Skin epidermis (tissue), 12 donors: ENCODE measurements around the gene FHOD3.
A peak's percentile ranks its signal among the peaks of the same experiment; 100 is the strongest.
"Not testable (repeated sequence)": the region's sequence is repeated elsewhere in the genome, so short reads cannot be mapped to it uniquely, and the experiment has no call there.

Experiments used
- H3K27ac ChIP-seq, 21 experiments: fragments of 200-600 bp; sonication (generic) in 11 of 21; one replicate each; pipeline ENCODE4 v1.5.0; 2020; ENCODE audit warnings: mild to moderate bottlenecking in 3 of 21, inconsistent platforms in 2 of 21, moderate library complexity in 2 of 21
- H3K4me3 ChIP-seq, 7 experiments: fragments of 200-600 bp; sonication (generic) in 2 of 7; one replicate each; pipeline ENCODE4 v1.5.0; 2020; ENCODE audit warnings: inconsistent platforms in 2 of 7, mild to moderate bottlenecking in 2 of 7, moderate library complexity in 1 of 7

Gene FHOD3

GRCh38 chr18:36728345-36728744 lies 430.8 kb downstream of the FHOD3 start:
- peak overlapping the region in 6 of 21 experiments; percentile 7 to 57 (median 37) for H3K27ac ChIP-seq
- no peak overlapping the region for H3K4me3 ChIP-seq

- H3K27ac ChIP-seq = peak overlapping the region in 6 of 21 experiments; percentile 2 to 55 (median 28)
- no peak overlapping the region for H3K4me3 ChIP-seq
These were observed 431.7 kb downstream of the FHOD3 start for GRCh38 chr18:36729197-36729596.

- Histone ChIP-seq H3K27ac (no peak overlapping the region), H3K4me3 (no peak overlapping the region)
These were observed 434.8 kb downstream of the FHOD3 start for GRCh38 chr18:36732264-36732663.

- Histone ChIP-seq H3K4me3 (no peak overlapping the region), H3K27ac (no peak overlapping the region)
These were observed 435.6 kb downstream of the FHOD3 start for GRCh38 chr18:36733150-36733549.

- Histone ChIP-seq H3K27ac (no peak overlapping the region), H3K4me3 (no peak overlapping the region)
These were observed 437.1 kb downstream of the FHOD3 start for GRCh38 chr18:36734596-36734995.

GRCh38 chr18:36735130-36735529 lies 437.6 kb downstream of the FHOD3 start:
- Histone ChIP-seq H3K4me3 (no peak overlapping the region), H3K27ac (no peak overlapping the region)

GRCh38 chr18:36736094-36736493 lies 438.6 kb downstream of the FHOD3 start:
- H3K27ac ChIP-seq = no peak overlapping the region

GRCh38 chr18:36737316-36737715 lies 439.8 kb downstream of the FHOD3 start:
- Histone ChIP-seq H3K27ac (no peak overlapping the region), H3K4me3 (no peak overlapping the region)

More at GRCh38 chr18:36736094-36736493, 438.6 kb downstream of the FHOD3 start:
- no peak overlapping the region for H3K4me3 ChIP-seq

GRCh38 chr18:36744261-36744876 lies 446.9 kb downstream of the FHOD3 start:
- Histone ChIP-seq H3K4me3 (no peak overlapping the region), H3K27ac (no peak overlapping the region)

GRCh38 chr18:36745219-36745975 lies 447.9 kb downstream of the FHOD3 start:
- Histone ChIP-seq H3K27ac (no peak overlapping the region), H3K4me3 (no peak overlapping the region)

- Histone ChIP-seq H3K27ac (no peak overlapping the region), H3K4me3 (no peak overlapping the region)
These were observed 455.7 kb downstream of the FHOD3 start for GRCh38 chr18:36752929-36753865.

GRCh38 chr18:36756242-36756641 lies 458.7 kb downstream of the FHOD3 start:
- peak overlapping the region in 5 of 21 experiments; percentile 15 to 51 (median 37) for H3K27ac ChIP-seq
- no peak overlapping the region for H3K4me3 ChIP-seq

GRCh38 chr18:36757081-36757480 lies 459.6 kb downstream of the FHOD3 start:
- Histone ChIP-seq H3K27ac (peak overlapping the region in 1 of 21 experiments; percentile 54), H3K4me3 (no peak overlapping the region)

- H3K4me3 ChIP-seq = no peak overlapping the region
- H3K27ac ChIP-seq = peak overlapping the region in 2 of 21 experiments; percentile 3 to 24
These were observed 460.5 kb downstream of the FHOD3 start for GRCh38 chr18:36757991-36758390.

GRCh38 chr18:36758623-36759022 lies 461.1 kb downstream of the FHOD3 start:
- Histone ChIP-seq H3K27ac (no peak overlapping the region), H3K4me3 (no peak overlapping the region)

- no peak overlapping the region for H3K27ac ChIP-seq
- no peak overlapping the region for H3K4me3 ChIP-seq
These were observed 461.8 kb downstream of the FHOD3 start for GRCh38 chr18:36759167-36759776.

GRCh38 chr18:36760598-36760997 lies 463.1 kb downstream of the FHOD3 start:
- no peak overlapping the region for H3K27ac ChIP-seq
- H3K4me3 ChIP-seq = no peak overlapping the region

GRCh38 chr18:36761186-36761698 lies 463.7 kb downstream of the FHOD3 start:
- Histone ChIP-seq H3K27ac (no peak overlapping the region), H3K4me3 (no peak overlapping the region)

GRCh38 chr18:36762074-36762473 lies 464.6 kb downstream of the FHOD3 start:
- Histone ChIP-seq H3K27ac (no peak overlapping the region), H3K4me3 (no peak overlapping the region)

- not testable (repeated sequence) for H3K4me3 ChIP-seq, H3K27ac ChIP-seq
These were observed 465.5 kb downstream of the FHOD3 start for GRCh38 chr18:36762965-36763364.
